ENCODE measurements around the gene MUTYH. TPM values are rescaled to one million over a fixed set of nuclear protein-coding genes. Genes with fewer than 3 reads are reported as not detected.

The MUTYH gene
- polyA plus RNA-seq, 1 donor from 2014 or later = 59.8 TPM

GRCh38 chr1:45325851-45326506 lies 14.3 kb downstream of the MUTYH start:
- Histone ChIP-seq H4K20me1 (ENCODE audit: insufficient read depth) (no peaks in the 10 kb centered on the region), H3K4me3 (ENCODE audit: low read length) (no peak overlapping the region), H3K9me3 (ENCODE audit: low read length) (no peaks in the 10 kb centered on the region), H3K27me3 (ENCODE audit: insufficient read depth, low read depth, low read length) (no peaks in the 10 kb centered on the region), H3K36me3 (ENCODE audit: insufficient read depth, low read length) (no peaks in the 10 kb centered on the region), H3K79me2 (replicated peaks; ENCODE audit: insufficient read depth, low read length) (no peaks in the 10 kb centered on the region), H3K9ac (ENCODE audit: low read length) (no peak overlapping the region), H3K4me2 (ENCODE audit: low read length) (no peak overlapping the region), H2AFZ (ENCODE audit: low read depth, low read length) (no peak overlapping the region), H3K9me2 (ENCODE audit: insufficient read depth, low read length) (no peaks in the 10 kb centered on the region), H3F3A (ENCODE audit: insufficient read depth, low read length, poor library complexity, severe bottlenecking) (no peaks in the 10 kb centered on the region), H3K27ac (ENCODE audit: low read length) (no peak overlapping the region)
- TF ChIP-seq MXI1 (conservative IDR thresholded peaks at IDR 0.05; ENCODE audit: poor library complexity, severe bottlenecking) = no peak
- TF ChIP-seq SMC3 (conservative IDR thresholded peaks at IDR 0.05; ENCODE audit: poor library complexity) = no peak
- no peak for TF ChIP-seq CTCF (IDR thresholded peaks at IDR 0.05; ENCODE audit: poor library complexity, severe bottlenecking)
- TF ChIP-seq TAF1 (IDR thresholded peaks at IDR 0.05; ENCODE audit: low read depth) = no peak
- TF ChIP-seq EP300 (conservative IDR thresholded peaks at IDR 0.05; ENCODE audit: poor library complexity, severe bottlenecking) = no peak
- TF ChIP-seq POLR2AphosphoS5 (IDR thresholded peaks at IDR 0.05) = no peak
- no peak for TF ChIP-seq REST (IDR thresholded peaks at IDR 0.05; ENCODE audit: borderline replicate concordance)
- no peak for TF ChIP-seq EZH2 (IDR thresholded peaks at IDR 0.05; ENCODE audit: borderline replicate concordance, insufficient read depth, low read length, poor library complexity, severe bottlenecking)
- TF ChIP-seq RAD21 (conservative IDR thresholded peaks at IDR 0.05) = no peak

GRCh38 chr1:45322486-45323040 lies 17.7 kb downstream of the MUTYH start:
- no peak overlapping the region for H3K4me2 ChIP-seq (ENCODE audit: low read length)
- H3K27ac ChIP-seq (ENCODE audit: low read length) = no peak overlapping the region
- no peaks in the 10 kb centered on the region for H3K36me3 ChIP-seq (ENCODE audit: insufficient read depth, low read length)
- TF ChIP-seq MXI1 (conservative IDR thresholded peaks at IDR 0.05; ENCODE audit: poor library complexity, severe bottlenecking) (no peak), EZH2 (IDR thresholded peaks at IDR 0.05; ENCODE audit: borderline replicate concordance, insufficient read depth, low read length, poor library complexity, severe bottlenecking) (no peak), SMC3 (conservative IDR thresholded peaks at IDR 0.05; ENCODE audit: poor library complexity) (no peak), RAD21 (conservative IDR thresholded peaks at IDR 0.05) (no peak), POLR2AphosphoS5 (IDR thresholded peaks at IDR 0.05) (no peak), TAF1 (IDR thresholded peaks at IDR 0.05; ENCODE audit: low read depth) (no peak), EP300 (conservative IDR thresholded peaks at IDR 0.05; ENCODE audit: poor library complexity, severe bottlenecking) (no peak)
- no peaks in the 10 kb centered on the region for H3F3A ChIP-seq (ENCODE audit: insufficient read depth, low read length, poor library complexity, severe bottlenecking)
- no peaks in the 10 kb centered on the region for H3K27me3 ChIP-seq (ENCODE audit: insufficient read depth, low read depth, low read length)
- H3K4me3 ChIP-seq (ENCODE audit: low read length) = no peak overlapping the region
- H3K9me2 ChIP-seq (ENCODE audit: insufficient read depth, low read length) = no peaks in the 10 kb centered on the region
- H2AFZ ChIP-seq (ENCODE audit: low read depth, low read length) = no peak overlapping the region
- no peak overlapping the region for H3K9ac ChIP-seq (ENCODE audit: low read length)
- H4K20me1 ChIP-seq (ENCODE audit: insufficient read depth) = no peaks in the 10 kb centered on the region
- no peaks in the 10 kb centered on the region for H3K79me2 ChIP-seq (replicated peaks; ENCODE audit: insufficient read depth, low read length)
- no peaks in the 10 kb centered on the region for H3K9me3 ChIP-seq (ENCODE audit: low read length)
